Fibroblast of peridontal ligament (primary cell): ENCODE results near the gene SLC39A2.

Experiments used
- DNase-seq: peaks from one replicate; pipeline ENCODE4 v3.0.0-alpha.2; 2010; ENCODE audit errors: extremely low read depth

The SLC39A2 gene

GRCh38 chr14:21047378-21047781, 48.3 kb downstream of the SLC39A2 start:
- DNase-seq, result peak; percentile 69

GRCh38 chr14:21048638-21049037, 49.5 kb downstream of the SLC39A2 start:
- no peak for DNase-seq

- peak; percentile 69 for DNase-seq
These were observed 50.2 kb downstream of the SLC39A2 start for GRCh38 chr14:21049271-21049673.

GRCh38 chr14:21050597-21050996, 51.5 kb downstream of the SLC39A2 start:
- DNase-seq, result no peak
